Activated CD4-positive, alpha-beta T cell treated with anti-CD3 and anti-CD28 coated beads, Interleukin-2, amount 50 U/mL, for 4 hours (primary cell): ENCODE data around the gene FGF2.
"Not testable (repeated sequence)": the region's sequence is repeated elsewhere in the genome, so short reads cannot be mapped to it uniquely, and the experiment has no call there.

ENCODE experiments used
- DNase-seq, 2 experiments: peaks; one replicate each; pipeline ENCODE4 v3.0.0-alpha.2; 2020

FGF2 gene

DNA sequence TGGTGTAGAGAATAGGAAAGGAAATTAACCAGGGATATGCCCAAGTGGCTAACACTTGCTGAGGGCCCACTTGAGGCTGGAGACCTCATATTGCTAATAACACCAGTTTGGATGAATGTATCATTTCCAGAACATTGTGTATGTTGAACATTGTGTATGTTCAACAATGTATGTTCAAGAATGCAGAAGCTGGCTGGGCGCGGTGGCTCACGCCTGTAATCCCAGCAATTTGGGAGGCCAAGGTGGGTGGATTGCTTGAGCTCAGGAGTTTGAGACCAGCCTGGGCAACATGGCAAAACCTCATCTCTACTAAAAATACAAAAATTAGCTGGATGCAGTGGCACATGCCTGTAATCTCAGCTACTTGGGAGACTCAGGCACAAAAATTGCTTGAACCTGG is 23.2 kb downstream of the FGF2 start:
- DNase-seq = not testable (repeated sequence)

DNA sequence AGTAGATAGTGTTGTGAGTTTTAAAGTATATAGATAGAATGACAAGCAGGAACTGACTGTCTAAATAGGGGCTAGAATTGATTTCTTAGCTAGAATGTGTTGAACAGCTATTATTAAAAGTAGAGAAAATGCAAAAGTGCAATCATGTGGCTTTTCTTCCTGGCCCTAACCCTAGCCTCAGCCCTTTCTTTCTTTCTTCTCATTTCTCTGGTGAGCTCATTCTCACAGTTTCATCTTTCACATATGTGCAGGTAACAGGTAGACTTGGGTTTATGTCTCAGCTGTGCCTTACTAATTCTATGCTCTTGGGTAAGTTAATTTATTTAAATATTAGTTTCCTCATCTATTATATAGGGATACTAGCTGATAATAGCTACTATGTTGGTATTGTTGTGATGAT is 24.9 kb downstream of the FGF2 start:
- DNase-seq = no peak

GRCh38 chr4:122854447-122855352 is 28.1 kb downstream of the FGF2 start:
- no peak for DNase-seq

DNA sequence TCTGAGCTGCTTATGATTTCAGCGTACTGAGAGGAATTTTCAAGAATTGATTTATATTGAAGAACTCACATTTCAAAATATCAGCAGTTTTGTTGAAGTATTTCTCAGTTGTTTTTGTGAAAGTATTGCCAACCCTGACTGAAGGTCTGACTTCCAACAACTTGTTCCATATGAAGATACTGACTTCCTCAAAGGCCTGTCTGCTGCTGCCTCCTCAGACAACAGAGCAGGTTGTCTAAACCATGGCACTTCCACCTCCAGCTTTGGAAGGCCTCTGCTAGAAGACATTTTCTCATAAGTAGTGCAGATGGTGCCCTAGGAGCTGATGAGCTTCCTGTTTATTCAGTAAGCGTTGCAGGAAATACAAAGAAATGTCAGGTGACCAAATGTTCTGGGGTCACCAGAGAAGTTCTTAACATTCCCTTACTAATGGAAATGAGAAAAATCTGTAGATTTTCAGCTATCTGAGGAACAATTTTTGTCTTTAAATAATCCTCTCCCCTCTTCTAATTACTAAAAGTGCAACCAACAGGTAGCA is 28.8 kb downstream of the FGF2 start:
- no peak for DNase-seq

DNA sequence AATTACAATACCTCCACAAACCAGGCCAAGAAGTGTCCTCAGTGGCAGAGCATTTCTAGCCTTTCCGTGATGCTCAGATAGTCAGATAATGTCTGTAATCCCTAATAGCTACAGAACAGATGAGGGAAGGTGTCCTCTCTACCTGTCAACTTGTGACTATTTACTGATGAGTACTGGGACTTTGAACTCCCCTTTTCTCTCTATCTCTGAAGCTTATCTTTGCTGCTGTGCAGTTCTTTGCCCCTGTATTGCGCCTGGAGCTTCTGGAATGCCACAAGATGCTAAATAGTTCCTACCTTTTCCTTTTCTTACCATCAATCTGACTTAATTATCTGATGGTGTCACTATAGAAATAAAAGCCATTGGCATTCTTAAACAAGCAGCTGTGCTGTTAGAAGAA is 30.5 kb downstream of the FGF2 start:
- no peak for DNase-seq

GRCh38 chr4:122858705-122859104 is 32.1 kb downstream of the FGF2 start:
- DNase-seq = no peak

DNA sequence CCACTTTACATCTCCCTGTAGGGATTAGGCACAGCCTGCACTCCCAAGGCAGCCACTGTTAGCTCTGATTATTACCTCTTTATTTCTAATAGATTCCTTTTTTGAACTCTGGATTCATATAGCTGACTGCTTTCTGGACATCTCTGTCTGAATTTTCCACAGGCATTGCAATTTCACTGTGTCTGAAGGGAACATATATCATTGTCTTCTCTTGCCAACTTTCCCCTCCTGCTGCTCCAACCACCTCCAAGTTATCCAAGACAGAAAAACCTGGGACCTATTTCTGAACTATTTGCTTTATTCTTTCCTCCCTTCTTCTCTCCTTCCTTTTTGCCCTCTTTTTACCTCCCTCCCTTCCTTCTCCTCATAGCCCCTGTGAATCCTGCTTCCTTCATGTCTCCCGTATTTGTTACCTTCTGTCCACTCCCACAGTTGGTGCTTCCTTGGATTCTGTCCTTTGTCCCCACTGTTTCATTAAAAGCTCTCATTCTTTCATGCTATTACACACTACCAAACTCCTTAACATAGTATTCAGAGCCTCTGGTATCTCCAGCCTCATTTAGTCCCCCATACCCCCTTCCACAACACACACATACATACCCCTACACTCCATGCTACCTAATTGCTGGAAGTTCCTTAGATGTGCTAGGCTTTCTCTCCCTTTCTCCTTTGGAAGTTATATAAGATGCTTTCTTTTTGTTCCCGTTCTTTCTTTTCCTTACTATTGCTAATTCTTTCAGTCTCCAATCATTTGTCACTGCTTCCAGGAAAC is 34.7 kb downstream of the FGF2 start:
- no peak for DNase-seq

- DNase-seq = no peak
These were observed 37.0 kb downstream of the FGF2 start for GRCh38 chr4:122863639-122864038.

GRCh38 chr4:122865425-122865824 is 38.8 kb downstream of the FGF2 start:
- DNase-seq = no peak

DNA sequence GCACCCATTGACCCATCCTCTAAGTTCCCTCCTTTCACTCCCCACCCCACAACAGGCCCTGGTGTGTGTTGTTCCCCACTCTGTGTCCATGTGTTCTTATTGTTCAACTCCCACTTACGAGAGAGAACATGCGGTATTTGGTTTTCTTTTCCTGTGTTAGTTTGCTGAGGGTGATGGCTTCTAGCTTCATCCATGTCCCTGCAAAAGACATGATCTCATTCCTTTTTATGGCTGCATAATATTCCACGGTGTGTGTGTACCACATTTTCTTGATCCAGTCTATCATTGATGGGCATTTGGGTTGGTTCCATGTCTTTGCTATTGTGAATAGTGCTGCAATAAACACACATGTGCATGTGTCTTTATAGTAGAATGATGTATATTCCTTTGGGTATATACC is 41.6 kb downstream of the FGF2 start:
- not testable (repeated sequence) for DNase-seq

- DNase-seq = no peak
These were observed 46.5 kb downstream of the FGF2 start for GRCh38 chr4:122873146-122873545.

DNA sequence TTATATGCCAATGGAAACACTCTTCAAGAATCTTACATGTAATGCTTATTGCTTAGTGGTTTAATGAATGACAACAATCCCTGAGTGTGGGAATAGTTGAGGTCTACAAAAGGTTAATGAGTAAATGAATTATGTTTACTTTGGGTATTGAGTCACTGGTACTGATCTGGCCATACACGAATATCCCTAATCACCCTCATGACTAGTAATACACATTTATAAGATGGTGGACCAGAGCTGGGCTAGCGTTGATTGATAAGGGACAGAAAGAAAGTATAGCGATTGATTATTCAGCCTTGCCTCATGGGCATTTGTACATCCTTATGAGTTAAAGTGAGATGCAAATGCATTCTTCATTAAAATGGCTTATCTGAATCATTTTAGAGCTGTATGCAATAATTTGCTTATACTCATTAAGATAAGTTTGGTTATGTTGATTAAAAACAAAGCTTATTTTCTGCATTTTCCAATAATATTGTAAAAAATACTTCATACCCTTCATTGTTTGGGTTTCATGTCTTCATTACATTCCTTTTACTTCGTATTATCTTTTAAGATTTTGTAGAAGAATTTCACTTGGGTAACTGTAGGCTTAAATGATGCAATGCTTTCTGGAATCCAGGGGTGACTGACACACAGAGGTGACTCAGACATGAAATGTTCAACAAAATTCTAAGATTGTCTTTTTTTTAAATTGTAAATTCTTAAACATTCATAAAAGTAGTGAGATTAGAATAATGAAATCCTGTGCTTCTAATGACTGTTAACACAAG is 47.4 kb downstream of the FGF2 start:
- no peak for DNase-seq

DNA sequence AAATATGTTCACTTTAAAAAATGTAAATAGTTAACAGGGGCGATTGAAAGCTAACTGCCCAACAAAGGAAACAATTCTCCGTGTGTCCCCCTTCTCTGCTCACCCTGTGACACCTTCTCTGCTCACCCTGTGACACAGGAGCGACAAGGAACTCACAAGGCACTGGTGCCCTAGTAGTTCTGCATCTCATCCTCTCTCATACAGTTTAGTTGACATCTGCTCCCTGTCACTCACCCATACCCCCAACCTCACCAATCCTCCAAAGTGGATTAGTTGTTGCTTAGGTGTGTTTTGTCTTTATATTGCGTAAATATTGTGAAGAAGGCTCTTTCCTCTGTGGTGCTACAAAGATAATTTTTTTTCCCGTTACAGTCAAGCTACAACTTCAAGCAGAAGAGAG is 49.3 kb downstream of the FGF2 start:
- no peak for DNase-seq

GRCh38 chr4:122876456-122876855 is 49.8 kb downstream of the FGF2 start:
- DNase-seq = no peak

GRCh38 chr4:122879001-122879400 is 52.4 kb downstream of the FGF2 start:
- DNase-seq = no peak

GRCh38 chr4:122882857-122883735 is 56.5 kb downstream of the FGF2 start:
- no peak for DNase-seq

- DNase-seq = no peak
These were observed 57.9 kb downstream of the FGF2 start for GRCh38 chr4:122884499-122884898.

GRCh38 chr4:122889726-122890125 is 63.1 kb downstream of the FGF2 start:
- DNase-seq = no peak

DNA sequence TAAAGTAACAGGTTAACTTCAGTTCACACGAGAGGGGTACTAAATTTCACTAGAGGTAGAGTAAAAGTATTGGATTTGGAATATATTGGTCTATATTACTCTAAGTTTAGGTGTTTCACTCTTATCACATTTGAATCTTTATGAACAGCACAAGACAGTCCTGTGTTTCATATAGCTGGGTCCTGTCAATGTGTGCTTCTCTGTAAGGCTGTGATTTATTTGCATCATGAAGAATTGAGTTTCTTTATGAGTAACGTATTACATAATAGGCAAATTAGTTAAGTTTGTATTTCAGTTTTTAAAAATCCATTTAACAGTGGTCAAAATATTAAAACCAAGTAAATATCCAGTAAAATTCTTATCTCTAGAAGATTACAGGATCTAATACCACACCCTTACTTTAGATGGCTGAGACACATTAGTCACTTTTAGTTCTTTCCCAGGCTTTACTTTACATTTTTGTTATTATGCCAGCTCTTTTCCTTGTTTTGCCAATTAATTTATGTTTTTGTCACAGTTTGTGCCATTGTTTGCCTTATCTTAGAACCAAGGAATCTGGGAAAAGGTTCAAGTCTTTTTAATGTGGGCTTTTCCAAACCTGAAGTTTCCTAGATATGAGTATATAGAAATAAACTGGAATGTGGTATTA is 63.6 kb downstream of the FGF2 start:
- DNase-seq = no peak

GRCh38 chr4:122894827-122895226 is 68.2 kb downstream of the FGF2 start:
- DNase-seq = no peak

DNA sequence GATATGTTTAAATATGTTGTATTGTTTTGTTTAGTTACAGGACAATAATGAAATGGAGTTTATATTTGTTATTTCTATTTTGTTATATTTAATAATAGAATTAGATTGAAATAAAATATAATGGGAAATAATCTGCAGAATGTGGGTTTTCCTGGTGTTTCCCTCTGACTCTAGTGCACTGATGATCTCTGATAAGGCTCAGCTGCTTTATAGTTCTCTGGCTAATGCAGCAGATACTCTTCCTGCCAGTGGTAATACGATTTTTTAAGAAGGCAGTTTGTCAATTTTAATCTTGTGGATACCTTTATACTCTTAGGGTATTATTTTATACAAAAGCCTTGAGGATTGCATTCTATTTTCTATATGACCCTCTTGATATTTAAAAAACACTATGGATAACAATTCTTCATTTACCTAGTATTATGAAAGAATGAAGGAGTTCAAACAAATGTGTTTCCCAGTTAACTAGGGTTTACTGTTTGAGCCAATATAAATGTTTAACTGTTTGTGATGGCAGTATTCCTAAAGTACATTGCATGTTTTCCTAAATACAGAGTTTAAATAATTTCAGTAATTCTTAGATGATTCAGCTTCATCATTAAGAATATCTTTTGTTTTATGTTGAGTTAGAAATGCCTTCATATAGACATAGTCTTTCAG is 68.8 kb downstream of the FGF2 start:
- DNase-seq = no peak
